ENCODE data around the gene RBMS1. TPM values are rescaled to one million over a fixed set of nuclear protein-coding genes. Genes with fewer than 3 reads are reported as not detected.

Gene RBMS1
- total RNA-seq, 4 donors from 2014 or later, result 133 to 180 (median 139) TPM

GRCh38 chr2:160399880-160400279 is 93.7 kb downstream of the RBMS1 start:
- no peak for TF ChIP-seq CTCF (IDR thresholded peaks at IDR 0.05)
- ATAC-seq (ENCODE audit: low FRiP score) (no peak), DNase-seq (ENCODE audit: low spot score) (no peak)

GRCh38 chr2:160397530-160397865 is 96.1 kb downstream of the RBMS1 start:
- no peak for TF ChIP-seq CTCF (IDR thresholded peaks at IDR 0.05)
- ATAC-seq (ENCODE audit: low FRiP score) (no peak), DNase-seq (ENCODE audit: low spot score) (no peak)

GRCh38 chr2:160394153-160394552 is 99.5 kb downstream of the RBMS1 start:
- DNase-seq (ENCODE audit: low spot score) (no peak), ATAC-seq (ENCODE audit: low FRiP score) (no peak)
- TF ChIP-seq CTCF (IDR thresholded peaks at IDR 0.05), result no peak

GRCh38 chr2:160392201-160392600 is 101.4 kb downstream of the RBMS1 start:
- ATAC-seq (ENCODE audit: low FRiP score), result no peak
- no peak for TF ChIP-seq CTCF (IDR thresholded peaks at IDR 0.05)
- DNase-seq (ENCODE audit: low spot score), result no peak

GRCh38 chr2:160390544-160391455 is 102.8 kb downstream of the RBMS1 start:
- no peak for TF ChIP-seq CTCF (IDR thresholded peaks at IDR 0.05)
- no peak for DNase-seq (ENCODE audit: low spot score)
- no peak for ATAC-seq (ENCODE audit: low FRiP score)

GRCh38 chr2:160389875-160390274 is 103.7 kb downstream of the RBMS1 start:
- ATAC-seq (ENCODE audit: low FRiP score), result peak; percentile 38
- no peak for TF ChIP-seq CTCF (IDR thresholded peaks at IDR 0.05)
- no peak for DNase-seq (ENCODE audit: low spot score)

Data from omental fat pad (tissue), 4 donors.